IMR-90 (cell line): ENCODE results near the gene SMAD2.

ENCODE experiments used
- BHLHE40 ChIP-seq: fragments of 150-350 bp; IDR thresholded peaks from 2 replicates; pipeline ENCODE4 v1.6.1; 2016; ENCODE audit warnings: mild to moderate bottlenecking, low read depth, low read length
- MXI1 ChIP-seq: IDR thresholded peaks from 2 replicates; pipeline ENCODE4 v1.6.1; 2012; ENCODE audit warnings: low read depth, mild to moderate bottlenecking, low read length, moderate library complexity, borderline replicate concordance
- POLR2A ChIP-seq: IDR thresholded peaks from 2 replicates; pipeline ENCODE4 v1.6.1; 2012; ENCODE audit warnings: mild to moderate bottlenecking, low read depth, low read length
- RAD21 ChIP-seq: IDR thresholded peaks from 2 replicates; pipeline ENCODE4 v1.6.1; 2012; ENCODE audit warnings: low read length, improper control_type of control experiment
- RFX5 ChIP-seq: IDR thresholded peaks from 2 replicates; pipeline ENCODE4 v1.8.0; 2012; ENCODE audit warnings: low read depth, mild to moderate bottlenecking, low read length, moderate library complexity
- SMC3 ChIP-seq: fragments of 150-350 bp; IDR thresholded peaks from 2 replicates; pipeline ENCODE4 v1.6.1; 2016; ENCODE audit warnings: low read depth, mild to moderate bottlenecking, antibody characterized with exemption, low read length, moderate library complexity
- TF ChIP-seq, protein P1 (sequence below): fragments of 150-350 bp; IDR thresholded peaks from 2 replicates; pipeline ENCODE4 v1.6.1; 2017; ENCODE audit warnings: mild to moderate bottlenecking, antibody characterized with exemption, low read length, low read depth
- TF ChIP-seq, protein P2 (sequence below): conservative IDR thresholded peaks from 2 replicates; pipeline ENCODE4 v1.5.1; 2012; ENCODE audit warnings: mild to moderate bottlenecking, low read depth, low read length, improper control_type of control experiment
- TF ChIP-seq, protein P3 (sequence below): fragments of 150-350 bp; IDR thresholded peaks from 2 replicates; pipeline ENCODE4 v1.6.1; 2016; ENCODE audit warnings: low read depth, mild to moderate bottlenecking, low read length, moderate library complexity, borderline replicate concordance

DNA sequence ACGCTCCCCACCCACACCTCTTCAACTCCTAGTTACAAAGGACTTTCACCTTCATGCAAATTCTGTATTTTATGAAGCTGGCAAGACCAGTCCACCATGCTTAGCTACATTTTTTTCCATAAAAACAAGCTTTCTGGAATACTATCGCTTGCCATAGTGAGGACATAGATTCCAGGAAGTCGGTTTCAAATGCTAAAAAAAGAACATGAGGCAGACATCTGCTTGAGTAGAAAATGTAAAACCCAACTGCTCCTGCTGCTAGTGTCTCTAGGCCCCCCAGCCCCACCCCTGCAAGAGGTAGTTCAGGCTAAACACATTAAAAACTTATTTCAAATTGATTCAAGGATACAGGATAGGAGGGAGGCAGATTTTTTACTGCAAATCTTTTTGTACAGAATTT, 148.9 kb downstream of the SMAD2 start:
- TF ChIP-seq MXI1, result no peak
- TF ChIP-seq, protein P1, sequence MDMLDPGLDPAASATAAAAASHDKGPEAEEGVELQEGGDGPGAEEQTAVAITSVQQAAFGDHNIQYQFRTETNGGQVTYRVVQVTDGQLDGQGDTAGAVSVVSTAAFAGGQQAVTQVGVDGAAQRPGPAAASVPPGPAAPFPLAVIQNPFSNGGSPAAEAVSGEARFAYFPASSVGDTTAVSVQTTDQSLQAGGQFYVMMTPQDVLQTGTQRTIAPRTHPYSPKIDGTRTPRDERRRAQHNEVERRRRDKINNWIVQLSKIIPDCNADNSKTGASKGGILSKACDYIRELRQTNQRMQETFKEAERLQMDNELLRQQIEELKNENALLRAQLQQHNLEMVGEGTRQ, result no peak
- TF ChIP-seq, protein P2, sequence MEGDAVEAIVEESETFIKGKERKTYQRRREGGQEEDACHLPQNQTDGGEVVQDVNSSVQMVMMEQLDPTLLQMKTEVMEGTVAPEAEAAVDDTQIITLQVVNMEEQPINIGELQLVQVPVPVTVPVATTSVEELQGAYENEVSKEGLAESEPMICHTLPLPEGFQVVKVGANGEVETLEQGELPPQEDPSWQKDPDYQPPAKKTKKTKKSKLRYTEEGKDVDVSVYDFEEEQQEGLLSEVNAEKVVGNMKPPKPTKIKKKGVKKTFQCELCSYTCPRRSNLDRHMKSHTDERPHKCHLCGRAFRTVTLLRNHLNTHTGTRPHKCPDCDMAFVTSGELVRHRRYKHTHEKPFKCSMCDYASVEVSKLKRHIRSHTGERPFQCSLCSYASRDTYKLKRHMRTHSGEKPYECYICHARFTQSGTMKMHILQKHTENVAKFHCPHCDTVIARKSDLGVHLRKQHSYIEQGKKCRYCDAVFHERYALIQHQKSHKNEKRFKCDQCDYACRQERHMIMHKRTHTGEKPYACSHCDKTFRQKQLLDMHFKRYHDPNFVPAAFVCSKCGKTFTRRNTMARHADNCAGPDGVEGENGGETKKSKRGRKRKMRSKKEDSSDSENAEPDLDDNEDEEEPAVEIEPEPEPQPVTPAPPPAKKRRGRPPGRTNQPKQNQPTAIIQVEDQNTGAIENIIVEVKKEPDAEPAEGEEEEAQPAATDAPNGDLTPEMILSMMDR, result no peak
- TF ChIP-seq POLR2A, result no peak
- TF ChIP-seq RFX5, result no peak
- TF ChIP-seq, protein P3, sequence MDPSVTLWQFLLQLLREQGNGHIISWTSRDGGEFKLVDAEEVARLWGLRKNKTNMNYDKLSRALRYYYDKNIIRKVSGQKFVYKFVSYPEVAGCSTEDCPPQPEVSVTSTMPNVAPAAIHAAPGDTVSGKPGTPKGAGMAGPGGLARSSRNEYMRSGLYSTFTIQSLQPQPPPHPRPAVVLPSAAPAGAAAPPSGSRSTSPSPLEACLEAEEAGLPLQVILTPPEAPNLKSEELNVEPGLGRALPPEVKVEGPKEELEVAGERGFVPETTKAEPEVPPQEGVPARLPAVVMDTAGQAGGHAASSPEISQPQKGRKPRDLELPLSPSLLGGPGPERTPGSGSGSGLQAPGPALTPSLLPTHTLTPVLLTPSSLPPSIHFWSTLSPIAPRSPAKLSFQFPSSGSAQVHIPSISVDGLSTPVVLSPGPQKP, result no peak
- no peak for TF ChIP-seq SMC3
- no peak for TF ChIP-seq RAD21
- no peak for TF ChIP-seq BHLHE40
